Ramos (cell line): Measurements from ENCODE around the gene IFT81.

Experiments used
- in situ Hi-C: fragments of 300-500 bp; cut with MboI; formaldehyde crosslinking; loops from one replicate; pipeline ENCODE4 v1.14.3; 2022; ENCODE audit warnings: low sequenced_read_pairs; ENCODE audit not compliant: unreplicated experiment

The IFT81 gene

GRCh38 chr12:110262442-110263388 is 138.6 kb downstream of the IFT81 start:
- in situ Hi-C loops, result no loop called here

GRCh38 chr12:110266381-110266960 is 142.3 kb downstream of the IFT81 start:
- in situ Hi-C loops, result no loop called here

GRCh38 chr12:110266980-110267620 is 142.9 kb downstream of the IFT81 start:
- in situ Hi-C loops, result no loop called here
